Activated CD4-positive, alpha-beta memory T cell treated with anti-CD3 and anti-CD28 coated beads, Interleukin-2, amount 10 ng/mL, durations not matched to agents 7 days and 5 days (primary cell): ENCODE data around the gene MYL6. TPM values are rescaled to one million over a fixed set of nuclear protein-coding genes. Genes with fewer than 3 reads are reported as not detected.
"Not testable (repeated sequence)": the region's sequence is repeated elsewhere in the genome, so short reads cannot be mapped to it uniquely, and the experiment has no call there.

Experiments
- CTCF ChIA-PET: fragments of 350-600 bp; sonication (Branson Sonifier 250); formaldehyde crosslinking; loops from one replicate; lab custom pipeline; 2021; ENCODE audit warnings: antibody characterized with exemption, inconsistent platforms; lab: Charles Lee
- POLR2A ChIA-PET: fragments of 350-600 bp; sonication (Branson Sonifier 250); formaldehyde crosslinking; loops from one replicate; lab custom pipeline; 2021; ENCODE audit warnings: antibody characterized with exemption; lab: Charles Lee
- DNase-seq: peaks from one replicate; pipeline ENCODE4 v3.0.0-alpha.2; 2020
- H3K27ac Mint-ChIP-seq: one replicate; pipeline ENCODE4 v1.8.0; 2021; ENCODE audit warnings: mild to moderate bottlenecking, mixed read lengths
- H3K27me3 Mint-ChIP-seq: one replicate; pipeline ENCODE4 v1.8.0; 2021; ENCODE audit warnings: mixed read lengths
- H3K36me3 Mint-ChIP-seq: one replicate; pipeline ENCODE4 v1.8.0; 2021; ENCODE audit warnings: low read depth, mixed read lengths
- H3K4me1 Mint-ChIP-seq: one replicate; pipeline ENCODE4 v1.8.0; 2021; ENCODE audit warnings: mixed read lengths
- H3K4me3 Mint-ChIP-seq: one replicate; pipeline ENCODE4 v1.8.0; 2021; ENCODE audit warnings: mild to moderate bottlenecking, mixed read lengths
- H3K9me3 Mint-ChIP-seq: one replicate; pipeline ENCODE4 v1.8.0; 2021; ENCODE audit warnings: mixed read lengths
- total RNA-seq, 2 experiments: library from RNA; stranded (reverse); gene quantifications; one replicate each; pipeline ENCODE4 v1.2.3, GENCODE V29; 2021

MYL6 gene
- total RNA-seq, 2 experiments from 2014 or later = 1,594 to 1,602 TPM

- H3K4me3 Mint-ChIP-seq, DNase-seq, H3K27ac Mint-ChIP-seq, H3K36me3 Mint-ChIP-seq, H3K9me3 Mint-ChIP-seq, H3K27me3 Mint-ChIP-seq: not testable (repeated sequence)
- POLR2A ChIA-PET = interaction anchor here (0.7 to 2.0 kb wide), 2 partner anchors 25 to 371 kb away, joined by 3 to 10 read pairs; partner anchors contain the start of gene RNF41
- peaks cover 12% of the 10 kb centered on the region for H3K4me1 Mint-ChIP-seq
- CTCF ChIA-PET = interaction anchor here (0.6 to 3.3 kb wide), 5 partner anchors 8 to 150 kb away, joined by 3 to 15 read pairs (median 4); partner anchors contain the start of gene SMARCC2
These were observed 38.8 kb downstream of the MYL6 start for GRCh38 chr12:56196818-56197550.

- ChIA-PET CTCF (interaction anchor here (0.6 to 3.3 kb wide), 3 partner anchors 9 to 11 kb away, joined by 4 to 15 read pairs (median 15); partner anchors contain the start of gene SMARCC2), POLR2A (interaction anchor here (1.2 kb wide), 1 partner anchor 10 kb away, joined by 4 read pairs; no protein-coding TSS in a partner anchor)
- Mint-ChIP-seq H3K9me3 (no peaks in the 10 kb centered on the region), H3K27me3 (no peaks in the 10 kb centered on the region), H3K36me3 (peaks cover 9% of the 10 kb centered on the region), H3K4me3 (no peak overlapping the region), H3K4me1 (peaks cover 5% of the 10 kb centered on the region), H3K27ac (no peak overlapping the region)
- DNase-seq = no peak
These were observed 39.9 kb downstream of the MYL6 start for GRCh38 chr12:56197921-56198635.

- H3K27ac Mint-ChIP-seq = no peak overlapping the region
- H3K27me3 Mint-ChIP-seq = no peaks in the 10 kb centered on the region
- no peaks in the 10 kb centered on the region for H3K9me3 Mint-ChIP-seq
- ChIA-PET POLR2A (interaction anchor here (1.2 kb wide), 1 partner anchor 9 kb away, joined by 4 read pairs; no protein-coding TSS in a partner anchor), CTCF (interaction anchor here (0.7 to 3.3 kb wide), 3 partner anchors 8 to 161 kb away, joined by 4 to 15 read pairs (median 15); partner anchors contain the start of gene SMARCC2)
- no peak overlapping the region for H3K4me3 Mint-ChIP-seq
- DNase-seq = no peak
- peaks cover 5% of the 10 kb centered on the region for H3K36me3 Mint-ChIP-seq
- H3K4me1 Mint-ChIP-seq = no peaks in the 10 kb centered on the region
These were observed 40.7 kb downstream of the MYL6 start for GRCh38 chr12:56198836-56199235.

- DNase-seq = no peak
- ChIA-PET CTCF (interaction anchor here (1.0 to 2.3 kb wide), 3 partner anchors 8 to 14 kb away, joined by 5 to 9 read pairs (median 9); partner anchors contain the start of gene SMARCC2), POLR2A (interaction anchor here (1.3 kb wide), 1 partner anchor 12 kb away, joined by 3 read pairs; no protein-coding TSS in a partner anchor)
- H3K4me3 Mint-ChIP-seq = no peak overlapping the region
- H3K27me3 Mint-ChIP-seq = no peaks in the 10 kb centered on the region
- H3K9me3 Mint-ChIP-seq = no peaks in the 10 kb centered on the region
- H3K4me1 Mint-ChIP-seq = no peaks in the 10 kb centered on the region
- H3K36me3 Mint-ChIP-seq = peaks cover 21% of the 10 kb centered on the region
- no peak overlapping the region for H3K27ac Mint-ChIP-seq
These were observed 44.2 kb downstream of the MYL6 start for GRCh38 chr12:56202366-56202765.

GRCh38 chr12:56202838-56203237 lies 44.7 kb downstream of the MYL6 start:
- Mint-ChIP-seq H3K4me3 (no peak overlapping the region), H3K36me3 (peaks cover 26% of the 10 kb centered on the region), H3K27ac (no peak overlapping the region), H3K9me3 (no peaks in the 10 kb centered on the region), H3K27me3 (no peaks in the 10 kb centered on the region), H3K4me1 (no peaks in the 10 kb centered on the region)
- POLR2A ChIA-PET = interaction anchor here (0.5 kb wide), 1 partner anchor 36 kb away, joined by 3 read pairs; no protein-coding TSS in a partner anchor
- CTCF ChIA-PET = interaction anchor here (0.8 to 2.3 kb wide), 4 partner anchors 9 to 248 kb away, joined by 3 to 9 read pairs (median 7); partner anchors contain the start of gene SMARCC2
- DNase-seq = no peak

- no peaks in the 10 kb centered on the region for H3K9me3 Mint-ChIP-seq
- DNase-seq = no peak
- POLR2A ChIA-PET = interaction anchor here (1.4 kb wide), 1 partner anchor 45 kb away, joined by 3 read pairs; no protein-coding TSS in a partner anchor
- no peaks in the 10 kb centered on the region for H3K4me1 Mint-ChIP-seq
- H3K27me3 Mint-ChIP-seq = no peaks in the 10 kb centered on the region
- H3K27ac Mint-ChIP-seq = no peak overlapping the region
- no peak overlapping the region for H3K4me3 Mint-ChIP-seq
- CTCF ChIA-PET = interaction anchor here (1.1 to 5.9 kb wide), 4 partner anchors 10 to 54 kb away, joined by 3 to 43 read pairs (median 16); partner anchors contain the start of genes ANKRD52, RNF41 and SMARCC2
- peaks cover 33% of the 10 kb centered on the region for H3K36me3 Mint-ChIP-seq
These were observed 46.1 kb downstream of the MYL6 start for GRCh38 chr12:56204275-56204674.

- ChIA-PET CTCF (interaction anchor here (1.0 to 5.9 kb wide), 10 partner anchors 8 to 57 kb away, joined by 3 to 43 read pairs (median 6); partner anchors contain the start of genes ANKRD52, RNF41 and SMARCC2), POLR2A (interaction anchor here (1.4 to 4.5 kb wide), 2 partner anchors 16 to 46 kb away, joined by 3 to 32 read pairs; partner anchors contain the start of gene RNF41)
- no peaks in the 10 kb centered on the region for H3K27me3 Mint-ChIP-seq
- no peak overlapping the region for H3K4me3 Mint-ChIP-seq
- H3K36me3 Mint-ChIP-seq = peaks cover 41% of the 10 kb centered on the region
- no peak for DNase-seq
- no peaks in the 10 kb centered on the region for H3K9me3 Mint-ChIP-seq
- H3K27ac Mint-ChIP-seq = no peak overlapping the region
- H3K4me1 Mint-ChIP-seq = no peaks in the 10 kb centered on the region
These were observed 47.3 kb downstream of the MYL6 start for GRCh38 chr12:56205445-56205844.

GRCh38 chr12:56206452-56207166 lies 48.5 kb downstream of the MYL6 start:
- Mint-ChIP-seq H3K27me3 (no peaks in the 10 kb centered on the region), H3K9me3 (no peaks in the 10 kb centered on the region), H3K36me3 (peaks cover 48% of the 10 kb centered on the region), H3K4me3 (no peak overlapping the region), H3K4me1 (no peaks in the 10 kb centered on the region), H3K27ac (no peak overlapping the region)
- ChIA-PET CTCF (interaction anchor here (0.6 to 5.9 kb wide), 18 partner anchors 9 to 430 kb away, joined by 3 to 43 read pairs (median 5); partner anchors contain the start of genes ANKRD52, CNPY2, COQ10A and RNF41), POLR2A (interaction anchor here (0.5 to 4.5 kb wide), 5 partner anchors 12 to 161 kb away, joined by 3 to 32 read pairs (median 4); partner anchors contain the start of genes CS and RNF41)
- DNase-seq = peak; percentile 52

- Mint-ChIP-seq H3K27me3 (no peaks in the 10 kb centered on the region), H3K4me3 (no peak overlapping the region), H3K36me3 (peaks cover 60% of the 10 kb centered on the region), H3K9me3 (no peaks in the 10 kb centered on the region), H3K27ac (no peak overlapping the region), H3K4me1 (peaks cover 4% of the 10 kb centered on the region)
- CTCF ChIA-PET = interaction anchor here (1.3 to 5.9 kb wide), 8 partner anchors 10 to 429 kb away, joined by 3 to 43 read pairs (median 10); partner anchors contain the start of genes ANKRD52, RNF41, SMARCC2 and STAT2
- no peak for DNase-seq
- POLR2A ChIA-PET = interaction anchor here (0.8 to 4.5 kb wide), 5 partner anchors 10 to 92 kb away, joined by 3 to 32 read pairs (median 4); partner anchors contain the start of genes CS, RNF41 and SMARCC2
These were observed 49.8 kb downstream of the MYL6 start for GRCh38 chr12:56208006-56208405.
